ENCODE data around the gene VPS72.

GRCh38 chr1:151196292-151196800 is 6.3 kb upstream of the VPS72 start:
- TF ChIP-seq CTCF (IDR thresholded peaks at IDR 0.05) (peak; percentile 53 to 59 (median 56)), POLR2A (IDR thresholded peaks at IDR 0.05) (no peak)
